D341Med (cell line): Measurements from ENCODE around the gene OR2T35.

Experiments
- DNase-seq: peaks from one replicate; pipeline ENCODE4 v3.0.0; 2012; ENCODE audit warnings: low spot score

Gene OR2T35

GRCh38 chr1:248625971-248626370 lies 19.1 kb downstream of the OR2T35 start:
- no peak for DNase-seq

DNA sequence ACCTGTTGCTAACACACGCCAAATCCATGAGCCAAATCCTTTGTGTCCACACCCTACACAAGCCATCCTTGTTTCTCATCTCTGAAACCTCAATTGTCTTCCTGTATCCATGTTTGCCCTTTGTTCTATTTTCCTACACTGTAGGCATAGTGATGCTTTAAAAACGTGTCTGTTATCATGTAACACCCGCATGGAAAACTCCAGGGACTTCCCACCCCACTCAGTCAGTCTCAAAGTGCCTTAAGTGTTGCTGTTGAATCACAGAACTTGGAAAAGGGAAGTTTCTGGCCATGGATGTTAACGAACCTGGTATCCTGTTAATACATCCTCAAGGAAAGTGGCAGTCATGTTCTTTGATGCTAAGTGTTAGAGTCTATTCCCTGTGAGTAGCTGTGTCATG lies 19.9 kb downstream of the OR2T35 start:
- no peak for DNase-seq

GRCh38 chr1:248622570-248623001 lies 22.5 kb downstream of the OR2T35 start:
- DNase-seq: no peak

DNA sequence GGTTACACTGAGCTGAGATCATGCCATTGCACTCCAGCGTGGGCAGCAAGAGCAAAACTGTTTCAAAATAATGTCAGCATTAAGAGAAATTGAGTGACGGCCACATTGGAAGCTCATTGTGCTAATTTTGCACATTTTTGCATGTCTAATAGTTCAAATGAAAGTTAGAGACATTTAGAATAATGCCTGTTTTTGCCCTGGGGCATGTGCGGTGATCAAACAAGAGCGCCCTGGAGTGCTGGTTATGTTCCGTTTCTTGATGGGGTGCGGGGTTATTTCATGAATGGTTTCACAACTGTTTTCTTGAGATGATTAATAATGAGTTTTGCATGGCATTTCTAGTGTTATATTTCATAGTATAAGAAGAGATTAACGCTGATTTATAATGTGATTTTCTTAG lies 23.3 kb downstream of the OR2T35 start:
- DNase-seq: no peak

- DNase-seq: no peak
Observed at GRCh38 chr1:248618878-248619277, 26.2 kb downstream of the OR2T35 start.

DNA sequence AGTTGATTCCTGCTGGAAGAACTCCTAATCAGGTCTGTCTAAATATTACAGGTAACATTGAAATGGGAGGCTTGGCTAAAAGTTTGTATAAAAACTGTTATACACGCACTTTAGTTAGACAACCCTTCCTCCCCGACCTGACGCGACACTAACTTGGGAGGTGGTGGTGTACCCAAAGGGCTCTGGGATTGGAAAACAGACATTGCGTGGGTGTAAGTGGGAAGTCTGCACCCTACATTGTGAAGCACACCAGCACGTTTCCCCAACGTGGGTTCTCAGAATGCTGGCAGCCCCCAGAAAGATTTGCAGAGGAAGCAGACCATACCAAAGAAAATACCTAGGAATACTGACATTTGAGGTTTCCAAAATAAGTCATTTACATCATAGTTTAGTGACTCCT lies 27.0 kb downstream of the OR2T35 start:
- DNase-seq: no peak

DNA sequence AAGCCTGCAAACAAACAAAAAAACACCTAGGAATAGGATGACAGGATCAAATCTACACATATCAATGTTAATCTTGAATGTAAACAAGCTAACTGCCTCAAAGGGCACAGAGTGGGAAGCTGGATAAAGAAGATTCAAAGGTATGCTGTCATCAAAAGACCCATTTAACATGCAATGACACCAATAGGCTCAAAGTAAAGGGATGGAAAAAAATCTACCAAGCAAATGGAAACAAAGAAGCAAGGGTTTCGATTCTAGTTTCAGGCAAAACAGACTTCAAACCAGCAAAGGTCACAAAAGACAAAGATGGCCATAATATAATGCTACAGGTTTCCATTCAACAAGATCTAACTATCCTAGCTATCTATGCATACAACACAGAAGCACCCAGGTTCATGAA lies 31.3 kb downstream of the OR2T35 start:
- no peak for DNase-seq

GRCh38 chr1:248611883-248612414 lies 33.1 kb downstream of the OR2T35 start:
- no peak for DNase-seq

DNA sequence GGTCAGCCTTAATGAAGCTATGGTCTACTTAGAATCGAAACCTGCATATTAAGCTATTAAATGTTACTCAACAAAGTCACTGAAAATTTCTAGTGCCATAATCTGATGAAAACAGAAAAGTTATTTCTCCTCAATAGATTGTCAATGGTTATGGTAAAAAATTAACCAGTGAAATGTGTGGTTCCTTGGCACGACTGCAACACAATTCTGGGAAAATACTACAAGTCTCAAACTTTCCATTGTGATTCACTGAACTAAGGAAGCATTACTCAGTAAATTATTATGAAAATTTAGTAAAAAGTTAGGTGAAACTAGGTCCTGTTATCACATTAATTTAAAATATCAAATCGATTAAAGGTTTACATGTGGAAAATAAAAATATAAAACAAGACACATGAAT lies 34.8 kb downstream of the OR2T35 start:
- DNase-seq: no peak

GRCh38 chr1:248599396-248599795 lies 45.7 kb downstream of the OR2T35 start:
- DNase-seq: no peak

DNA sequence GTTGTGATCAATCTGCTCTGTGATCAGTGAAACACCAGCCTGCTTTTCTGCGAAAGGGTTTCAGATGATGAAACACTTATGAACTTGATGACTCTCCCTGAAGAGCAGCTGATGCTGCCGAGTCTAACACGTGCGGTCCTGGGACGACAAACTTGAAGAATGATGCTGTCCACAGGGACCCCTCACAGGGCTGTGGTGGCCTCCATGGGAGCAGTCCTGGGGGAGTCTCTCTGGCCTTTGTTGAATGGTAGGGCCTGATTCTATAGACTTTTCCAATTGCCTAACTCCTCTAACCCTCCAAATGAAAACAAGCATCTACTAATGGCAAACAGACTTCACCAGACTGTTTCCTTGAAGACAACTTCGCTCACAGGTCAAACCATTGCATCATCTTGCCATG lies 47.5 kb downstream of the OR2T35 start, which contains the start of gene OR2T10:
OR2T10 (minus strand) TSS at position 112 of the 400 bp plus-strand sequence. CDS start 3,932 bp downstream, outside the sequence.
- DNase-seq: no peak

DNA sequence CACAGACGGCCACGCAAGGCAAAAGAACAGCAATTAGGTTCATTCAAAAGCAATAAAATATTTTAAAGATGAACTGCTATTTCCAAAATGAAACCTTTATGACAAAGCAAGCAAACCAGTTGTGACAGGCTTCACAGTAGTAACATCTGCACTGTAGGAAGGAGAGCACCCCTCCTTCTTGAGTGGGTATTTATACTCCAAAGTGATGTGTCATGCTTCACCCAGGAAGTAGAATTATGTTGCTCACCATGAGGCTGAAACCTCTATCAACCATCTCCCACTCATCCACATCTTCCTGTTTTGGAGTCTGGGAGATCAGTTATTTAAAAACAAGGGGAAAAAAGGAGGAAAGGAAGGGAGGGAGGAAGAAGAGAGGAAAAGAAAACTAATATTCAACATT lies 48.5 kb downstream of the OR2T35 start:
- no peak for DNase-seq

DNA sequence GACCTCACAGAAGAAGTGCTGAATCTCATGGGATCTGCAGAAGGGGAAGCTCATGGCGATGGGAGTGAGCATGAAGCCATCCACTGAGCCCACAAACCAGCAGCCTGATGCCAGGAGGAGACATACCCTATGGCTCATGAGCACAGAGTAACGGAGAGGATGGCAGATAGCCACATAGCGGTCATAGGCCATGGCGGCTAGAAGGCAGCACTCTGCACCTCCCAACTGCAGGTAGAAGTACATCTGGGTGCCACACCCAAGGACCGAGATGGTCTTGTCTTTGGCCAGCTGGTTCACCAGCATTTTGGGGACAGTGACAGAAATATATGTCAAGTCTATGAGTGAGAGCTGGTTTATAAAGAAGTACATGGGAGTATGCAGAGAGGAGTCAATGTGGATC lies 51.9 kb downstream of the OR2T35 start:
- DNase-seq: no peak

GRCh38 chr1:248592655-248593054 lies 52.4 kb downstream of the OR2T35 start:
- no peak for DNase-seq

DNA sequence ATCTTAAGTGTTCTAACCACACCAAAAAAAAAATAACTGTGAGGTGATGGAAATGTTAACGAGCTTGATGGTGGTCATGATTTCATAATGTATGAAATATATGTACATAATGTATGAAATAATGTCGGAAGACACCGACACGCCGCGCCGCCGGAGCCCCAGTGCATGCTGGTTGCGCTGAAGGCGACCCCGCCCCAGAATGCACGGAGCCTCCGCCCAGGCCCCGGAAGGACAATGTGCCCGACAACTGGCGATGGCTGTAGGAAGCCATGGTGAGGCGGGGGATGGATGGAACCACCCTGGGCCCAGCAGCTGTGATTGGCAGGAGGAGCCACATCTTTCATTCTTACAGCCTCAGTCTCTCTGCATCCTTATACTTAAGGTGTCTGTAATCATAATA lies 55.0 kb downstream of the OR2T35 start:
- DNase-seq: no peak

DNA sequence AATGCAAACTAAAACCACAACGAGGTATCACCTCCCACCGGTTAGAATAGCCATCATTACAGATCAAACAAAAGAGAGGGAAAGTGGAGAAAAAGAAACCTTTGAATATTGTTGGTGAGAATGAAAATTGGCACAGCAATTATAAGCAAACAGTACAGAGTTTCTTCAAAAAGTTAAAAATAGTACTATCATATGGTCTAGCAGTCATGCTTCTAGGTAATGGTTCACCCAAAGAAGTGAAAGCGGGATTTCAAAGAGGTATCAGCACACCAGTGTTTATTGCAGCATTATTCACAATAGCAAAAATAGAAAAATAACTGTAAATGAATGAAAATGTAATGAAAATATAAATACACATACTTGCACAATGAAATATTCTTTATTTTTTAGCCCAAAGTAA lies 55.7 kb downstream of the OR2T35 start:
- no peak for DNase-seq
